Measurements from ENCODE around the gene CTNND2. TPM values are rescaled to one million over a fixed set of nuclear protein-coding genes. Genes with fewer than 3 reads are reported as not detected.
A peak's percentile ranks its signal among the peaks of the same experiment; 100 is the strongest.

CTNND2 gene
- total and polyA plus RNA-seq, 5 donors from 2014 or later, result not detected

DNA sequence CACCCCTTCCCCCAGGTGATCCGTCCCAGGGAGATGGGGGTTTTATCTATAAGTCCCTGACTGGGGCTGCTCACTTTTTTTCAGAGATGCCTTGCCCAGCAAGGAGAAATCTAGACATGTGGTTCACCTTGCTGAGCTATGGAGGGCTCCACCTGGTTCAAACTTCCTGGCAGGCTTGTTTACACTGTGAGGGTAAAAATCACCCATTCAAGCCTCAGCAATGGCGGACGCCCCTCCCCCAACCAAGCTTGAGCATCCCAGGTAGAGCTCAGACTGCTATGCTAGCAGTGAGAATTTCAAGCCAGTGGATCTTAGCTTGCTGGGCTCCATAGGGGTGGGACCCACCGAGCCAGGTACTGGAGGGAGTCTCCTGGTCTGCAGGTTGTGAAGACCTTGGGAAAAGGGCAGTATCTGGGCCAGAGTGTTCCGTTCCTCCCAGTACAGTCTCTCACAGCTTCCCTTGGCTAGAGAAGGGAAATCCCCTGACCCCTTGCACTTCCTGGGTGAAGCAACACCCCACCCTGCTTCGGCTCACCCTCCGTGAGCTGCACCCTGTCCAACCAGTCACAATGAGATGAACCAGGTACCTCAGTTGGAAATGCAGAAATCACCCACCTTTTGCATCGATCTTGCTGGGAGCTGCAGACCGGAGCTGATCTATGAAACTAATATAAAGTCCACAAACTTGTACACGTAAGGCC lies 231.7 kb downstream of the CTNND2 start:
- Mint-ChIP-seq H3K27me3 (no peaks in the 10 kb centered on the region), H3K27ac (no peak overlapping the region), H3K9me3 (peaks cover 0 to 24% (median 6%) of the 10 kb centered on the region in 7 donors), H3K4me3 (no peak overlapping the region), H3K36me3 (no peaks in the 10 kb centered on the region), H3K4me1 (peaks cover 0 to 2% (median 0%) of the 10 kb centered on the region in 4 donors)
- no peak for DNase-seq
- Histone ChIP-seq H3K36me3 (ENCODE audit: control insufficient read depth, insufficient read depth, low read length) (no peaks in the 10 kb centered on the region), H3K4me1 (ENCODE audit: control insufficient read depth, insufficient read depth, low read length, poor library complexity, severe bottlenecking) (no peaks in the 10 kb centered on the region), H3K9me3 (ENCODE audit: control insufficient read depth in 2 of 2, low read length in 2 of 2) (peaks cover 2 to 4% of the 10 kb centered on the region in 2 experiments), H3K27ac (ENCODE audit: insufficient read depth, low read length, poor library complexity, severe bottlenecking) (no peak overlapping the region), H3K4me3 (ENCODE audit: low read depth, low read length) (no peak overlapping the region), H3K27me3 (ENCODE audit: control insufficient read depth, insufficient read depth, low read length) (no peaks in the 10 kb centered on the region)
- ATAC-seq (ENCODE audit: low read depth in 2 of 2), result no peak

DNA sequence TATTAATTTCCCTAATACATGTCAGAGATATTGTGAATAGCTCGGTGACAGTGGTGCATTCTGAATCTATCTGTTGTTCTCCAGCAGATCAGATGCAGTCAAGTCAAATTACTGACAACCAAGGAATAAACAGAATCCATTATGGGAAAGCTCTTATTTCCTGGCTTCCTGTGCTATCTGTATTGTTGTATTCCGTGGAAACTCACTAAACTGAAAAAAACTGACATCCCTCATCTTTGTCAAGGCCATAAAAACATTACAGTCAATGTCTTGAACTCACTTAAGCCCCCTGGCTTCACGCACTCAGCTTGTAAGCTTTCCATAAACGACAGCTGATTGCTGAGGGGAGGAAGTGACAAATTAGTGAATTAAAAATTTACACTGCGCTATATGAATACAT lies 245.9 kb downstream of the CTNND2 start:
- Histone ChIP-seq H3K27me3 (ENCODE audit: control insufficient read depth, insufficient read depth, low read length) (no peaks in the 10 kb centered on the region), H3K9me3 (ENCODE audit: control insufficient read depth in 2 of 2, low read length in 2 of 2) (no peaks in the 10 kb centered on the region), H3K4me3 (ENCODE audit: low read depth, low read length) (no peak overlapping the region), H3K36me3 (ENCODE audit: control insufficient read depth, insufficient read depth, low read length) (no peaks in the 10 kb centered on the region), H3K27ac (ENCODE audit: insufficient read depth, low read length, poor library complexity, severe bottlenecking) (no peak overlapping the region), H3K4me1 (ENCODE audit: control insufficient read depth, insufficient read depth, low read length, poor library complexity, severe bottlenecking) (no peaks in the 10 kb centered on the region)
- peaks cover 0 to 5% (median 3%) of the 10 kb centered on the region in 7 donors for H3K9me3 Mint-ChIP-seq
- H3K4me1 Mint-ChIP-seq, result no peaks in the 10 kb centered on the region
- DNase-seq, result no peak
- no peak for ATAC-seq (ENCODE audit: low read depth in 2 of 2)
- H3K4me3 Mint-ChIP-seq, result no peak overlapping the region
- no peaks in the 10 kb centered on the region for H3K27me3 Mint-ChIP-seq
- no peaks in the 10 kb centered on the region for H3K36me3 Mint-ChIP-seq
- H3K27ac Mint-ChIP-seq, result no peak overlapping the region

DNA sequence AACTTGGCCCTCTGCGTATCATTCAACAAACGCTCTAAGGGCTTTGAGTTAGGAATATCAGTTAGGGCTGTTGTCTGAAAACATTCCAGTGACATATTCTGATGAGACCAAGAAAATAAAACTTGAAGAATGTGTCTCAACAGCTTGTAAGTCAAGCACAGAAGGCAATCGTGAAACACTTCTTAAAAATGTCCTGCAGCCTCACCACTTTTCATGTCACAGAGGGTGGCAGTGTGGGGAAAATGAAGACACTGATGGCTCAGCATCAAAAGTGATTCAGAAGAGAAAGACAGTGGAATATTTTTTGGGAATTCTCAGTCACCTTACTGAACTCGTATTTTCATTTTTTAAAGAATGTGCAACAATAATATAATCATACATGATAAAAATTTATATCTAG lies 247.3 kb downstream of the CTNND2 start:
- Mint-ChIP-seq H3K27me3 (no peaks in the 10 kb centered on the region), H3K4me3 (no peak overlapping the region), H3K4me1 (no peaks in the 10 kb centered on the region), H3K9me3 (peaks cover 0 to 5% (median 2%) of the 10 kb centered on the region in 7 donors), H3K27ac (no peak overlapping the region), H3K36me3 (no peaks in the 10 kb centered on the region)
- H3K4me3 ChIP-seq (ENCODE audit: low read depth, low read length), result no peak overlapping the region
- H3K36me3 ChIP-seq (ENCODE audit: control insufficient read depth, insufficient read depth, low read length), result no peaks in the 10 kb centered on the region
- H3K4me1 ChIP-seq (ENCODE audit: control insufficient read depth, insufficient read depth, low read length, poor library complexity, severe bottlenecking), result no peaks in the 10 kb centered on the region
- no peak overlapping the region for H3K27ac ChIP-seq (ENCODE audit: insufficient read depth, low read length, poor library complexity, severe bottlenecking)
- DNase-seq (no peak), ATAC-seq (ENCODE audit: low read depth in 2 of 2) (no peak)
- no peaks in the 10 kb centered on the region for H3K9me3 ChIP-seq (ENCODE audit: control insufficient read depth in 2 of 2, low read length in 2 of 2)
- H3K27me3 ChIP-seq (ENCODE audit: control insufficient read depth, insufficient read depth, low read length), result no peaks in the 10 kb centered on the region

- H3K4me1 ChIP-seq (ENCODE audit: control insufficient read depth, insufficient read depth, low read length, poor library complexity, severe bottlenecking), result no peaks in the 10 kb centered on the region
- H3K4me3 Mint-ChIP-seq, result no peak overlapping the region
- H3K4me3 ChIP-seq (ENCODE audit: low read depth, low read length), result no peak overlapping the region
- no peaks in the 10 kb centered on the region for H3K4me1 Mint-ChIP-seq
- no peaks in the 10 kb centered on the region for H3K36me3 ChIP-seq (ENCODE audit: control insufficient read depth, insufficient read depth, low read length)
- ATAC-seq (ENCODE audit: low read depth in 2 of 2) (no peak), DNase-seq (no peak)
- H3K9me3 Mint-ChIP-seq, result peaks cover 0 to 5% (median 2%) of the 10 kb centered on the region in 7 donors
- no peaks in the 10 kb centered on the region for H3K27me3 Mint-ChIP-seq
- peaks cover 0 to 4% of the 10 kb centered on the region in 2 experiments for H3K9me3 ChIP-seq (ENCODE audit: control insufficient read depth in 2 of 2, low read length in 2 of 2)
- H3K36me3 Mint-ChIP-seq, result no peaks in the 10 kb centered on the region
- no peak overlapping the region for H3K27ac ChIP-seq (ENCODE audit: insufficient read depth, low read length, poor library complexity, severe bottlenecking)
- no peaks in the 10 kb centered on the region for H3K27me3 ChIP-seq (ENCODE audit: control insufficient read depth, insufficient read depth, low read length)
- H3K27ac Mint-ChIP-seq, result no peak overlapping the region
Observed at GRCh38 chr5:11655681-11656080, 248.6 kb downstream of the CTNND2 start.

- H3K9me3 ChIP-seq (ENCODE audit: control insufficient read depth in 2 of 2, low read length in 2 of 2), result peaks cover 0 to 6% of the 10 kb centered on the region in 2 experiments
- no peaks in the 10 kb centered on the region for H3K4me1 Mint-ChIP-seq
- H3K27me3 Mint-ChIP-seq, result no peaks in the 10 kb centered on the region
- H3K27ac ChIP-seq (ENCODE audit: insufficient read depth, low read length, poor library complexity, severe bottlenecking), result no peak overlapping the region
- H3K27me3 ChIP-seq (ENCODE audit: control insufficient read depth, insufficient read depth, low read length), result no peaks in the 10 kb centered on the region
- H3K27ac Mint-ChIP-seq, result no peak overlapping the region
- no peak overlapping the region for H3K4me3 Mint-ChIP-seq
- H3K4me1 ChIP-seq (ENCODE audit: control insufficient read depth, insufficient read depth, low read length, poor library complexity, severe bottlenecking), result no peaks in the 10 kb centered on the region
- no peak for ATAC-seq (ENCODE audit: low read depth in 2 of 2)
- DNase-seq, result no peak
- no peaks in the 10 kb centered on the region for H3K36me3 Mint-ChIP-seq
- H3K4me3 ChIP-seq (ENCODE audit: low read depth, low read length), result no peak overlapping the region
- peaks cover 0 to 3% (median 2%) of the 10 kb centered on the region in 7 donors for H3K9me3 Mint-ChIP-seq
- H3K36me3 ChIP-seq (ENCODE audit: control insufficient read depth, insufficient read depth, low read length), result no peaks in the 10 kb centered on the region
Observed at GRCh38 chr5:11650936-11651335, 253.3 kb downstream of the CTNND2 start.

DNA sequence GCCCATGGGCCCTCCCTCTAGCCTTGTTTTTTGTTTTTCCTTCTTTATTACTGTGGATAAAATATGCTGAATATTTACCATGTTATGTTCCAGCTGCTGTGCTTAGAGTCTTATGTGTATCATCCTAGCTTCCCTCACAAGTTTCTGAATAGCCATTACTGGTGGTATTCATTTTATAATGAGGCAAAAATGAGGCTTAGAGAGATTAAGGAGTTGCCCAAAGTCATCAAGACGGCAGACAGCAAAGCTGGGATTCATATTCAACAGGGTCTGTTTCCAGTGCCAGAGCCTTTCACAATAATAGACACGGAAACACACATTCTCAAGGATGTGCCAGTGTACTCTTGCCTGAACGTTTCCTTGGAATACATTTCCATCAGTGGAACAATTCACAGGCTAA lies 258.1 kb downstream of the CTNND2 start:
- no peaks in the 10 kb centered on the region for H3K27me3 Mint-ChIP-seq
- no peaks in the 10 kb centered on the region for H3K36me3 Mint-ChIP-seq
- Histone ChIP-seq H3K4me1 (ENCODE audit: control insufficient read depth, insufficient read depth, low read length, poor library complexity, severe bottlenecking) (no peaks in the 10 kb centered on the region), H3K36me3 (ENCODE audit: control insufficient read depth, insufficient read depth, low read length) (no peaks in the 10 kb centered on the region), H3K27ac (ENCODE audit: insufficient read depth, low read length, poor library complexity, severe bottlenecking) (no peak overlapping the region), H3K4me3 (ENCODE audit: low read depth, low read length) (no peak overlapping the region), H3K27me3 (ENCODE audit: control insufficient read depth, insufficient read depth, low read length) (no peaks in the 10 kb centered on the region), H3K9me3 (ENCODE audit: control insufficient read depth in 2 of 2, low read length in 2 of 2) (peaks cover 0 to 6% of the 10 kb centered on the region in 2 experiments)
- ATAC-seq (ENCODE audit: low read depth in 2 of 2) (no peak), DNase-seq (no peak)
- peaks cover 0 to 6% (median 0%) of the 10 kb centered on the region in 7 donors for H3K9me3 Mint-ChIP-seq
- H3K27ac Mint-ChIP-seq, result no peak overlapping the region
- H3K4me3 Mint-ChIP-seq, result no peak overlapping the region
- H3K4me1 Mint-ChIP-seq, result no peaks in the 10 kb centered on the region

DNA sequence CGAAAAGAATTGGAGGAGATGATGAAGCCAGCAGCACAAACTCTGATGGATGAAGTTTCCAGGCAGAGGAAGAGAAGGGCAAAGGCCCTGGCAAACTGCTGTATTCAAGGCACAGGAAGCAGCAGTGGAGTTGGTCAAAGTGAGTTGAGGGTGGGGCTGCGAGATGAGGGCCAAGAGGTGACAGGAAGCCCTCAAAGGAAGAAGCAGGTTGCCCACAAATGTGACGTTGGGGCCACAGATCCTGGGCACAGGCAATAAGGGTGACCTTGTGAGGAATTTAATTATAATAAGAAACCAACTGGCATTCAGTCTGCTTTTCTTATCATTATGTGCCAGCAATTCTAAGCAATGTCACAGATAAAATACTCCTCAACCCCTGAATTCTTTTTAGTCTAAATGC lies 261.8 kb downstream of the CTNND2 start:
- no peak for DNase-seq
- no peak overlapping the region for H3K4me3 ChIP-seq (ENCODE audit: low read depth, low read length)
- no peaks in the 10 kb centered on the region for H3K36me3 ChIP-seq (ENCODE audit: control insufficient read depth, insufficient read depth, low read length)
- no peaks in the 10 kb centered on the region for H3K4me1 ChIP-seq (ENCODE audit: control insufficient read depth, insufficient read depth, low read length, poor library complexity, severe bottlenecking)
- Mint-ChIP-seq H3K9me3 (peaks cover 0 to 3% (median 0%) of the 10 kb centered on the region in 7 donors), H3K27ac (peak overlapping the region in 1 of 3 donors; percentile 23), H3K36me3 (no peaks in the 10 kb centered on the region), H3K4me1 (no peaks in the 10 kb centered on the region), H3K4me3 (no peak overlapping the region), H3K27me3 (no peaks in the 10 kb centered on the region)
- no peak overlapping the region for H3K27ac ChIP-seq (ENCODE audit: insufficient read depth, low read length, poor library complexity, severe bottlenecking)
- no peaks in the 10 kb centered on the region for H3K27me3 ChIP-seq (ENCODE audit: control insufficient read depth, insufficient read depth, low read length)
- no peak for ATAC-seq (ENCODE audit: low read depth in 2 of 2)
- H3K9me3 ChIP-seq (ENCODE audit: control insufficient read depth in 2 of 2, low read length in 2 of 2), result no peaks in the 10 kb centered on the region
